H1 (cell line): ENCODE data around the gene MRPL42.

ENCODE experiments used
- EP300 ChIP-seq, 2 experiments: IDR thresholded peaks; 1 replicate in 1 of 2; 2 replicates in 1 of 2; pipeline ENCODE4 v1.6.1; 2011 to 2012; ENCODE audit warnings: low read depth in 2 of 2, low read length in 2 of 2, mild to moderate bottlenecking in 2 of 2, borderline replicate concordance in 1 of 2, inconsistent platforms in 1 of 2, moderate library complexity in 1 of 2
- GABPA ChIP-seq: IDR thresholded peaks from 2 replicates; pipeline ENCODE4 v1.6.1; 2011; ENCODE audit warnings: mild to moderate bottlenecking, low read length, moderate library complexity, borderline replicate concordance; ENCODE audit not compliant: insufficient read depth
- RAD21 ChIP-seq, 2 experiments: IDR thresholded peaks in 1 of 2; conservative IDR thresholded peaks in 1 of 2; 2 replicates each; pipeline ENCODE4 v1.6.1; 2011; ENCODE audit warnings: low read depth in 2 of 2, low read length in 2 of 2, improper control_type of control experiment in 1 of 2, inconsistent platforms in 1 of 2, mild to moderate bottlenecking in 1 of 2, moderate library complexity in 1 of 2
- SP2 ChIP-seq: IDR thresholded peaks from 2 replicates; pipeline ENCODE4 v1.6.1; 2012; ENCODE audit warnings: mild to moderate bottlenecking, low read length, inconsistent platforms
- TF ChIP-seq, protein P1 (sequence below): IDR thresholded peaks from 2 replicates; pipeline ENCODE4 v1.6.1; 2012; ENCODE audit warnings: low read length, inconsistent platforms
- TF ChIP-seq, protein P2 (sequence below), 3 experiments: IDR thresholded peaks; 1 replicate in 2 of 3; 2 replicates in 1 of 3; pipeline versions ENCODE4 v1.5.1 to v1.6.1; 2011; ENCODE audit warnings: low read length in 3 of 3, mild to moderate bottlenecking in 3 of 3, inconsistent platforms in 2 of 3, low read depth in 1 of 3, moderate library complexity in 1 of 3; ENCODE audit not compliant: insufficient read depth in 1 of 3; ENCODE audit errors: control extremely low read depth in 1 of 3

DNA sequence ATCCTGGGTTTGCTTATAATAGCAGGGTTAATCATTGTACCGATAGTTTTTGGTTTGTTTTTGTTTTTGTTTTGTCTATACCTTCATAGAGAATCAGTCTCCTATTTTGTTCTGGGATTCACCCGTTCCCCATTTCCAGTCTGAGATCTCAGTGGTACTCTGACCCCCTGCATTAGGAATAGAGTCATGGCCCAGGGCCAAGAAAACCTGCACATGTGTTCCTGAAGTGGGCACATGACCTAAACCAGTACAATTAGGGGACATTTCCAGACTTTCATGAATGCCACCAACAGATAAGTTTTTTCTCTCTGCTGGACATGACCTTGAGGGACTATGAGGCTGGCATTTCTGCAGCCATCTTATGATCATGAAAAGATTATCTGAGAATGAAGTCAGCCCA lies 52.5 kb downstream of the MRPL42 start:
- TF ChIP-seq, protein P1, sequence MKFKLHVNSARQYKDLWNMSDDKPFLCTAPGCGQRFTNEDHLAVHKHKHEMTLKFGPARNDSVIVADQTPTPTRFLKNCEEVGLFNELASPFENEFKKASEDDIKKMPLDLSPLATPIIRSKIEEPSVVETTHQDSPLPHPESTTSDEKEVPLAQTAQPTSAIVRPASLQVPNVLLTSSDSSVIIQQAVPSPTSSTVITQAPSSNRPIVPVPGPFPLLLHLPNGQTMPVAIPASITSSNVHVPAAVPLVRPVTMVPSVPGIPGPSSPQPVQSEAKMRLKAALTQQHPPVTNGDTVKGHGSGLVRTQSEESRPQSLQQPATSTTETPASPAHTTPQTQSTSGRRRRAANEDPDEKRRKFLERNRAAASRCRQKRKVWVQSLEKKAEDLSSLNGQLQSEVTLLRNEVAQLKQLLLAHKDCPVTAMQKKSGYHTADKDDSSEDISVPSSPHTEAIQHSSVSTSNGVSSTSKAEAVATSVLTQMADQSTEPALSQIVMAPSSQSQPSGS, result no peak
- TF ChIP-seq, protein P2, sequence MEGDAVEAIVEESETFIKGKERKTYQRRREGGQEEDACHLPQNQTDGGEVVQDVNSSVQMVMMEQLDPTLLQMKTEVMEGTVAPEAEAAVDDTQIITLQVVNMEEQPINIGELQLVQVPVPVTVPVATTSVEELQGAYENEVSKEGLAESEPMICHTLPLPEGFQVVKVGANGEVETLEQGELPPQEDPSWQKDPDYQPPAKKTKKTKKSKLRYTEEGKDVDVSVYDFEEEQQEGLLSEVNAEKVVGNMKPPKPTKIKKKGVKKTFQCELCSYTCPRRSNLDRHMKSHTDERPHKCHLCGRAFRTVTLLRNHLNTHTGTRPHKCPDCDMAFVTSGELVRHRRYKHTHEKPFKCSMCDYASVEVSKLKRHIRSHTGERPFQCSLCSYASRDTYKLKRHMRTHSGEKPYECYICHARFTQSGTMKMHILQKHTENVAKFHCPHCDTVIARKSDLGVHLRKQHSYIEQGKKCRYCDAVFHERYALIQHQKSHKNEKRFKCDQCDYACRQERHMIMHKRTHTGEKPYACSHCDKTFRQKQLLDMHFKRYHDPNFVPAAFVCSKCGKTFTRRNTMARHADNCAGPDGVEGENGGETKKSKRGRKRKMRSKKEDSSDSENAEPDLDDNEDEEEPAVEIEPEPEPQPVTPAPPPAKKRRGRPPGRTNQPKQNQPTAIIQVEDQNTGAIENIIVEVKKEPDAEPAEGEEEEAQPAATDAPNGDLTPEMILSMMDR (IDR thresholded peaks at IDR 0.05; ENCODE audit: control extremely low read depth in 1 of 3, insufficient read depth in 1 of 3, low read depth in 1 of 3, low read length in 3 of 3), result no peak
- no peak for TF ChIP-seq SP2
- no peak for TF ChIP-seq GABPA
- no peak for TF ChIP-seq RAD21 (IDR thresholded peaks at IDR 0.05 in 1 of 2, conservative IDR thresholded peaks at IDR 0.05 in 1 of 2; ENCODE audit: low read depth in 2 of 2, low read length in 2 of 2)
- TF ChIP-seq EP300 (IDR thresholded peaks at IDR 0.05; ENCODE audit: borderline replicate concordance in 1 of 2, low read depth in 2 of 2, low read length in 2 of 2), result no peak
